Adrenal gland (tissue), 5 donors: ENCODE measurements around the gene SLC38A2.

Source experiments
- POLR2A ChIP-seq, 2 donors: fragments of 450-650 bp; IDR thresholded peaks; one replicate each; pipeline ENCODE4 v1.6.1; 2017; ENCODE audit warnings: antibody characterized with exemption in 2 of 2, mild to moderate bottlenecking in 2 of 2, moderate library complexity in 1 of 2
- TF ChIP-seq, protein P1 (sequence below), 6 experiments: fragments of 450-650 bp in 4 of 6; fragments of 200-600 bp in 2 of 6; sonication (generic) in 1 of 6; IDR thresholded peaks; 1 replicate in 5 of 6; 2 replicates in 1 of 6; pipeline versions ENCODE4 v1.5.1 to v1.8.0; 2016 to 2021; ENCODE audit warnings: antibody characterized with exemption in 6 of 6, mild to moderate bottlenecking in 2 of 6, moderate library complexity in 1 of 6
- donor health status: DM: no; HTN: no; CAD: no.

DNA sequence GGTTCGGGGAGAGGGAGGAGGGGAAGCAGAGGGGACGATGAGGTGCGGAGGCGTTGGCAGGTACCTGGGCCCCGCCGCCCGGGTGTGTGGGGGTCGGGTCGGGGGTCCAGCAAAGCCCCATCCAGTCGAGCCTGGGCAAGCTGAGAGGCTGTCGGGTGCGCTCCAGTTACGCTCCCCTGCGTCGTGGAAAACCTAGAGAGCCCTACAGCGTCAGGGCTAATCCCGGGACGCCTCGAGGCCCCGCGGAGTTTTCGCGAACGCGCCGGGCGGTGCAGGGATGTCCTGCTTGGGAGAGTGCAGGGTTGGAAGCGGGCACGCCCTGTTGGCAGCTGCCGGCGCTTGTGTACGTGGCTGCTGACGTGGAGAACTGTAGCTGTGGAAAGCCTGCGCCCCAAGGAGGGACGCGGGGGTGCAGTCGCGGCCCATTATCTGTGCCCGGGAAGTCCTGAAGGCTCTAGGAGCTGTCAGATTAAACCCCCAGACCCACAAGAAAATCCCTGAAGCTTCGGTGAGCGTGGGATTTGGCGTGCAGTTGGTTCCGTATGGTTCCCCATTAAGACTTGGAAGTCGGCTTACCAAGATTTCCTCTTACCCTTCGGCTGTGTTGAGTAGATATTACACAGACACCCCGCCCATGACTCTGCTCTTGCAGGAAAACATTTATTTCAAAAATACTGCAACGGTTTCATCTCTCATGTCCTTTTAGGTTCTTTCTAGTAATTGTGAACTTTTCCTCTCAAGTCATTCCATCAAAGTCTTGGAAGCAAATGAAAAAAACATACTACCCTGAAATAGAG lies 11.3 kb upstream of the SLC38A2 start:
- TF ChIP-seq, protein P1, sequence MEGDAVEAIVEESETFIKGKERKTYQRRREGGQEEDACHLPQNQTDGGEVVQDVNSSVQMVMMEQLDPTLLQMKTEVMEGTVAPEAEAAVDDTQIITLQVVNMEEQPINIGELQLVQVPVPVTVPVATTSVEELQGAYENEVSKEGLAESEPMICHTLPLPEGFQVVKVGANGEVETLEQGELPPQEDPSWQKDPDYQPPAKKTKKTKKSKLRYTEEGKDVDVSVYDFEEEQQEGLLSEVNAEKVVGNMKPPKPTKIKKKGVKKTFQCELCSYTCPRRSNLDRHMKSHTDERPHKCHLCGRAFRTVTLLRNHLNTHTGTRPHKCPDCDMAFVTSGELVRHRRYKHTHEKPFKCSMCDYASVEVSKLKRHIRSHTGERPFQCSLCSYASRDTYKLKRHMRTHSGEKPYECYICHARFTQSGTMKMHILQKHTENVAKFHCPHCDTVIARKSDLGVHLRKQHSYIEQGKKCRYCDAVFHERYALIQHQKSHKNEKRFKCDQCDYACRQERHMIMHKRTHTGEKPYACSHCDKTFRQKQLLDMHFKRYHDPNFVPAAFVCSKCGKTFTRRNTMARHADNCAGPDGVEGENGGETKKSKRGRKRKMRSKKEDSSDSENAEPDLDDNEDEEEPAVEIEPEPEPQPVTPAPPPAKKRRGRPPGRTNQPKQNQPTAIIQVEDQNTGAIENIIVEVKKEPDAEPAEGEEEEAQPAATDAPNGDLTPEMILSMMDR (IDR thresholded peaks at IDR 0.05) = peak in 5 of 6 experiments; percentile 12 to 41 (median 29)
- peak; percentile 80 to 96 for TF ChIP-seq POLR2A (IDR thresholded peaks at IDR 0.05)
